HG03060 (cell line): ENCODE measurements around the gene LILRB4.
"Not testable (repeated sequence)": the region's sequence is repeated elsewhere in the genome, so short reads cannot be mapped to it uniquely, and the experiment has no call there.

ENCODE experiments used
- ATAC-seq: cut with Tn5 transposase; IDR thresholded peaks from one replicate; pipeline ENCODE4 v1.9.1; 2021; ENCODE audit warnings: low read depth, moderate number of reproducible peaks; ENCODE audit not compliant: unreplicated experiment

Gene LILRB4

GRCh38 chr19:54684527-54684926, 21.7 kb downstream of the LILRB4 start:
- no peak for ATAC-seq

GRCh38 chr19:54691582-54692297, 29.0 kb downstream of the LILRB4 start:
- no peak for ATAC-seq

- ATAC-seq, result no peak
These were observed 29.5 kb downstream of the LILRB4 start for GRCh38 chr19:54692298-54692615.

- no peak for ATAC-seq
These were observed 31.9 kb downstream of the LILRB4 start for GRCh38 chr19:54694648-54695047.

GRCh38 chr19:54696117-54696548, 33.3 kb downstream of the LILRB4 start:
- no peak for ATAC-seq

GRCh38 chr19:54696766-54697165, 34.0 kb downstream of the LILRB4 start:
- ATAC-seq, result no peak

GRCh38 chr19:54697716-54698115, 34.9 kb downstream of the LILRB4 start:
- ATAC-seq, result not testable (repeated sequence)

- no peak for ATAC-seq
These were observed 42.1 kb downstream of the LILRB4 start for GRCh38 chr19:54704928-54705327.

GRCh38 chr19:54707962-54708361, 45.2 kb downstream of the LILRB4 start:
- ATAC-seq, result no peak

GRCh38 chr19:54708781-54709180, 46.0 kb downstream of the LILRB4 start:
- ATAC-seq, result no peak

GRCh38 chr19:54709212-54709948, 46.6 kb downstream of the LILRB4 start:
- no peak for ATAC-seq

GRCh38 chr19:54709956-54710355, 47.2 kb downstream of the LILRB4 start:
- ATAC-seq, result not testable (repeated sequence)
